GM21717 (cell line): ENCODE results near the gene LIN28B.
"Not testable (repeated sequence)": the region's sequence is repeated elsewhere in the genome, so short reads cannot be mapped to it uniquely, and the experiment has no call there.

ENCODE experiments used
- ATAC-seq: cut with Tn5 transposase; IDR thresholded peaks from one replicate; pipeline ENCODE4 v1.9.1; 2021; ENCODE audit warnings: mild to moderate bottlenecking, moderate library complexity; ENCODE audit not compliant: unreplicated experiment

Gene LIN28B

DNA sequence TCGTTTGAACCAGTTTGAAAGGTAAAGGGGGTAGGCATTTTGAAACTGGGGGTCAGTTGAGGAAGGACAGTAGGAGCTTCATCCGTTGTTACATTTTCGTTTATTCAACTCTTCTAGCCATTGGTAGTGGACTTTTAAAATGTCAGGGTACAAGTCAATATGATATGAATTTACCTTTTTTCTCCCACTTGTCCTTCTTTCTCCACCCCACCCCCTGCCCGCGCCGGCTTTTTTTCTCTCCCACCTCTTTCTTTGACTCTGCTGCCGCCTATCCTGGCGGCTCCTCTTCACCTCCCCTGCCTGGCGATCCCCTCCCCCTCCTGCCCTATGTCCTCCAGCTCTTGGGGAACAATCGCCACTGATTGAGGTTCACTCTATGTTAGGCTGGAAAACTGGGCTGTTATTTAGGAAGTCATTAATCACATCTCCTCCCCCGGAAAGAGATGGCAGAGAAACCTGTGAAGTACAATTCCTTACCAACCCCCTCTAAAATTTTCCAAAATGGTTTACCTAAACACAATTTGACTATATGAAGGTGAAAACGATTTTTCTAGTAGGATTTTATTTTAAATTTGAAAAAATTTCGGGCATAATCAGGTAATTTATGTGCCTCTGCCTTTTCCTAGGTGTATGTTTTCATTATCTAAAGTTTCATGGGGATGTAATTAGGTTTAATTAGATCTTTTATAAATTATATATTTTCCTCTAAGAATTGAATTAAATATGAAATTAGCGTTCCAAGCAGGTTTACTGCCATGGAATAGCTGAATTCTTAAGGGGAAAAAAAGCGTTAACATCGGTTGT is 778 bp upstream of the LIN28B start:
- no peak for ATAC-seq

- no peak for ATAC-seq
Observed at GRCh38 chr6:104957301-104958177, 632 bp downstream of the LIN28B start.

DNA sequence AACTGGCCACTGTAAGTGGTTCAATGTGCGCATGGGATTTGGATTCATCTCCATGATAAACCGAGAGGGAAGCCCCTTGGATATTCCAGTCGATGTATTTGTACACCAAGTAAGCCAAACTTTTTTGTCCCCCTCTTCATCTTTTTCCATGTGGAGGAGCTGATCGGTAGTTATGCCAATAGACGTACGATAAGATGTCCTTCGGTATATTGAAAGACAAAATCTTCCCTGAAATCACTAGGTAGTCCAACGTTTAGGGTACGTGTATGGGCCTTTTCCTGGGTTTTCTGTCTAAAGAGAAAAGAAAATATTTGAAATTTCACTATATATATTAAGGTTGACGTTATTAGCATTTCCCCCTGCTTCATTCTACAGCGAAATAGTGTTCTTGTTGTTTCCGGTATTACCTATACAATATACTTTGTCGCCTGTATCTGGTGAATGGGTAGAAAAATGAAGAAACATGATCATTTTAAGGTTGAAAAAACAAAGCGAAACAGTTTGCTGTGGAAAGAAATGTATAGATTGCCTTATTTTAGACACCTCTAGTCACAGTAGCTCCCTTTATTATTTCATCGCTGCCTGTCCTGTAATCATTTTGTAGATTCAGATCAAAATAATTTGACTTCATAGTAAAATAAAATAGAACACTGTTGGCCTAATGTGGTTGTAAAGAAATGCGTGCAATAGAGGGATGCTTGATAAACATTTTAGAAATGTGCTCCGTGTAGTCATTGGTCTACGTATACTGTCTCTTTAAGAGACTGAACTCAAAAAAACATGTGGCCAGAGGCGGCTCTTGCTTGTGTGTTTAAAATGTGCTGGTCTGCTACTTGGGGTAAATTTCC is 1.5 kb downstream of the LIN28B start:
- no peak for ATAC-seq

DNA sequence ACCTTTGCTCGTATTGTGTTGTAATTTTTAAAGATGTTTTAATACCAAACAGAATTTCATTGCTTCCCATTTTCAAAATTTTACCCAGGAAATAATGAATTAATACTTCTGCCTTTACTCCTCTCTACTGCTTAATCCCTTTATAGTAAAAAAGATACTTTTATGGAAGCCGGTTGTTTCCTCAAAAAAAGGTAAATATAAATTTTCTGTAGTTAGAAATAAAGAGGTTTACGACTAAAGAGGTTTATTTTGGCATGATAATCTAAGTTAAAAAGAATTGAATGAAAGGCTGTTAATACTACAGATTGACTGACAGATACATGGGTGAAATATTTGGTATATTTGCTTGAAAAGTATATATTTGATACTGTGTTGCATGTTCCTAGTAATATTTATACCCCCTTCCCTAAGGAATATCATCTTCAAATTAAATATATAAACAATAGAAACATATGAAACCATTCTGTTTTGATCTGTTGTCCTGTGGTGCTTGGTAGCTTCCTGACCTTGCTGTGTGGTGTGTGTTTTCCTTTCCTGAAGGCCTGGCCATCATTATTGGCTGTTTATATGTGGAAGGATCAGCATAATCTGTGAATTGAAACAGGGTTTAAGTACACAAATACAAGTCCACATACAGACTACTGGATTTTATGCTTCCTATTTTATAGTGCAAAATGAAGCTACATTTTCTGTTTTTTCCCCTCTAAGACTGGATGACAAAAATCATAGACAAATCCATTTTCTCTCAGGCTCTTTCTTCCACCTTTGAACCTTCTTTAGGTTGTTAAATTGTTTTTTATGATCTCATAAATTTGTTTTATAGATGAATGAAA is 2.3 kb downstream of the LIN28B start:
- no peak for ATAC-seq

GRCh38 chr6:104969108-104969507 is 12.2 kb downstream of the LIN28B start:
- no peak for ATAC-seq

- ATAC-seq, result no peak
Observed at GRCh38 chr6:104969785-104970581, 13.1 kb downstream of the LIN28B start.

DNA sequence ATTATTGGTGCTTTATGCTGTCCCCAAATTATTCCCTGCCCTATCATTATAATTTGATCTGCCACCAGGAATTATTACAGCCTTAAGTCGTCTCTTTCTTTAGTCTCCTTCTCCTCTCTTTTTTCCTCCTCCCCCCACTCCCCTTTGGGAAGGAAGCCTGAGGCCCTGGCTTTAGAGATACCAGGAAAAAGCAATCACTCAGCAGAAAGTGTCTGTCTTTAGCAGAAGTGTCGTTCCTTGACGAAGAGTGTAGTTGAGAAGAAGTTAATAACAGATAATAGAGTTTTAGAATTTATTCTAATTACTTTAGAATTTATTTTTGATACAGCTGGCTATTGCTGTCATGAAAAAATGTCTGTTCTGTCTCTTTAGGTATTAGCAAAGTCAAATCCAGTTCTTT is 16.5 kb downstream of the LIN28B start:
- ATAC-seq, result no peak

- ATAC-seq, result no peak
Observed at GRCh38 chr6:104983296-104983695, 26.4 kb downstream of the LIN28B start.

DNA sequence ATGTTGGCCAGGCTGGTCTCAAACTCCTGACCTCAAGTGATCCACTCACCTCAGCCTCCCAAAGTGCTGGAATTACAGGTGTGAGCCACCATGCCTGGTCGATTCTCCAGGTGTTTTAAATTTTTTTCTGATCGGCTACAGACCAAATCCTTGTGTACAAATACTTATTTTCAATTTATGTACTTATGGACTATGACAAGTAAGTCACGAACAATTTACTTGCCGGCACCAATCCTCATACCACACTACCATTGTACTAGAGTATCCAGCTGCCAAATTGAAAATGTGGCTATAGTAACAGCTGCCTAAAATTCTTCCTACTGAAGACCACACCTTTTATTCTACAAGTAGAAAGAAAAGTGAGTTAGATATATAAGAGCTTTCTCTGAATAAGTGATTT is 26.9 kb downstream of the LIN28B start:
- ATAC-seq, result no peak

DNA sequence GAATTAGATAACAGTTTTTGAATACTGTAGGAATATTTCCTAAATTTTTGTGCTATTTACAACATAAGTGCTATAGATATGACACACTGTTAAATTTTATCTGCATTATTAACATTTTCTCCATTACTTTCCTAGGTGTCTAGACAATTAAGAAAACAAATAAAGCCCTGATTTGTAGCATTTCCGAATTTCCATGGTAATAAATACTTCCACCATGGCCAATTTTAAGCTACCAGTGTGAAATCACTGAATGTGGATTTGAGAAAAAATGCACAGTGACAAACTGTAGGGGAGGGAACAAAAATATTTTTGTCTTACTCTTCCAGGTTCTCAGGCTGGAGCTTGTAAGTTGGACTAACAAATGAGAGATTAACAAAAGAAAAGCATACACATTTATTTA is 27.9 kb downstream of the LIN28B start:
- ATAC-seq, result no peak

- ATAC-seq, result not testable (repeated sequence)
Observed at GRCh38 chr6:104985875-104986274, 29.0 kb downstream of the LIN28B start.

- ATAC-seq, result no peak
Observed at GRCh38 chr6:104986625-104987024, 29.7 kb downstream of the LIN28B start.

GRCh38 chr6:104987218-104987617 is 30.3 kb downstream of the LIN28B start:
- ATAC-seq, result no peak

- no peak for ATAC-seq
Observed at GRCh38 chr6:104990085-104990484, 33.2 kb downstream of the LIN28B start.

DNA sequence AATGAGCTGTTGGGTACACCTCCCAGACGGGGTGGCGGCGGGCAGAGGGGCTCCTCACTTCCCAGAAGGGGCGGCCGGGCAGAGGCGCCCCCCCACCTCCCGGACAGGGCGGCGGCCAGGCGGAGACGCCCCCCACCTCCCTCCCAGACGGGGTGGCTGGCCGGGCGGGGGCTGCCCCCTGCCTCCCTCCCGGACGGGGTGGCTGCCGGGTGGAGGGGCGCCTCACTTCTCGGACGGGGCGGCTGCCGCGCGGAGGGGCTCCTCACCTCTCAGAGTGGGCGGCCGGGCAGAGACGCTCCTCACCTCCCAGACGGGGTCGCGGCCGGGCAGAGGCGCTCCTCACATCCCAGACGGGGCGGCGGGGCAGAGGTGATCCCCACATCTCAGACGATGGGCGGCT is 34.2 kb downstream of the LIN28B start:
- not testable (repeated sequence) for ATAC-seq

DNA sequence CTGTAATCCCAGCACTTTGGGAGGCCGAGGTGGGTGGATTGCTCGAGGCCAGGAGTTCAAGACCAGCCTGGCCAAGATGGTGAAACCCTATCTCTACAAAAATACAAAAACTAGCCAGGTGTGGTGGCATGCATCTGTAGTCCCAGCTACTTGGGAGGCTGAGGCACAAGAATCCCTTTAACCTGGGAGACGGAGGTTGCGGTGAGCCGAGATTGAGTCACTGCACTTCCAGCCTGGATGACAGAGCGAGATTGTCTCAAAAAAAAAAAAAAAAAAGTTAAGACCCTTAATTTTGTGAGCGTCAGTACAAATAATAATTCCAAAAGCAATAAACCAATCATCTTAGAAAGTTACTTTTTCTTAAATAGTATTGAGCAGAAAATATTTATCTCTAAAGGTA is 36.7 kb downstream of the LIN28B start:
- not testable (repeated sequence) for ATAC-seq

DNA sequence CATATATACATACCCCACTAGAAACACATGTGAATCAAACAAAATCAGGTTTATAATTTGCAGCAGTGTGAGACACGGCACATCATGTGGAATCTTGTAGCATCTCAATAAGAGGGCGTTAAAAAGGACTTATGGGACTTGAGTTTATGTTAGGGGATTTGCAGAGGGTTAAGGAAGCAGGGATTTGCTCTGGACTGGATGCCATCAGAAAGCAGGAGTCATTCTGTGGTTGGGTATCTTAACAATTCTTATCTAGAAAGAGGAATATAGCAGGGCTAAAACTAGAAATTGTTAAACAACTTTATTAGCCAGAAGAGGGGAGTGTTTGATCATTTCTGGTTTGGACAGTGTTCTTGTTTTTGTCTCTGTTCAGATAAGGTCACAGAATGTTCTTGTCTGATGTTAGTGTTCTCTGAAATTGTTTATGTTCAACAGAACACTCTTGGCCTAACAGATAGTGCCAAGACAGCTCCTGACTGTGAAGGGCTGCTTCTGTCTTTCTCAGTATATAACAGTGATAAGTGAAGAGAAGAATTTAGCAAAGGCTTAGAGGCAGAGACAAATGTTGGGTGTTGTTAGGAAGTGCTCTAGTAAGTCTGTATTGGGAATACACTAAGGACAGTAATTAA is 39.2 kb downstream of the LIN28B start:
- no peak for ATAC-seq

GRCh38 chr6:105001063-105001462 is 44.2 kb downstream of the LIN28B start:
- no peak for ATAC-seq

- no peak for ATAC-seq
Observed at GRCh38 chr6:105001906-105002305, 45.0 kb downstream of the LIN28B start.
